GM19043 (cell line): Measurements from ENCODE around the gene HMCN2.
"Not testable (repeated sequence)": the region's sequence is repeated elsewhere in the genome, so short reads cannot be mapped to it uniquely, and the experiment has no call there.

ENCODE experiments used
- ATAC-seq: cut with Tn5 transposase; IDR thresholded peaks from one replicate; pipeline ENCODE4 v1.9.1; 2021; ENCODE audit warnings: low read depth; ENCODE audit not compliant: unreplicated experiment

HMCN2 gene

DNA sequence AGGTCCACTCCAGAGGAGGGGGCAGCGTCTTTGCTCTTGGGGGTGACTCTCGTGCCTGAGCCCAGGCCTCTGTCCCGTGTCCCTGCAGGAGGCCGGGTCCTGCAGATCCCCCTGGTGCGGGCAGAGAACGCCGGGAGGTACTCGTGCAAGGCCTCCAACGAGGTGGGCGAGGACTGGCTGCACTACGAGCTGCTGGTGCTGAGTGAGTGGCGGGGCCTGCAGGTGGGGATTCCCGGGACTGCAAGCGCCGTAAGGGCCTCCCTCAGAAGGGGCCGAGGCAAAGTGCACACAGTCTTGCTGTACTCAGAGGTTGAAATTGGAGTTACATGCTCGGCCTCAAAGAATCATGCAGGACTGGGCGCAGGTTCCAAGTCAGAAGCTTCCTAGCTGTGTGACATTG, 116.5 kb downstream of the HMCN2 start:
- no peak for ATAC-seq

DNA sequence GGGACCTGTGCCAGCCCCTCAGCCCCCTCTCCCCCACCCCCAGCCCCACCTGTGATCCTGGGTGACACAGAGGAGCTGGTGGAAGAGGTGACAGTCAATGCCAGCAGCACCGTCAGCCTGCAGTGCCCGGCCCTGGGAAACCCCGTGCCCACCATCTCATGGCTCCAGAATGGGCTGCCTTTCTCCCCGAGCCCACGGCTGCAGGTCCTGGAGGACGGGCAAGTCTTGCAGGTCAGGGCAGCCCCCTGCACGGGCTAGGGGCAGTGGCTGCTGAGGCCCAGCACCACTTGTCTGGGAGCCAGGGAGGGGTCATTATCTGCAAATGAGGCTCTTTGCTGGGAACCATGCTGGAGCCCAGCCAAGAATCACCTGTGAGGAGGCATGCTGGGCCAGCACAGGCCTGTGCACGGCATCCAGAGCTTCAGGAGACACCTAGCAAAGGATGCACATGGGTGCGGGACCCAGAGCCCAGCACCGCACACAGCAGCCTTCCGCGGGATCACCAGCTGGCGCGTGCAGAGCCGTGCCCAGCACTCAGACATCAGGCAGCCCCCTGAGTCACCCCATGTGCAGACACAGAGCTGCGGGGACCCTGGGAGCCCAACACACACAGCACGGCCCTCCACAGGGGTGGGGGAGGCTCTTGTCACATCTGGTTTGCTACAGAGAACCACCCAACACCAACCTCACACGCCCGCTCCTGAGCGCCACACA, 117.2 kb downstream of the HMCN2 start:
- no peak for ATAC-seq

DNA sequence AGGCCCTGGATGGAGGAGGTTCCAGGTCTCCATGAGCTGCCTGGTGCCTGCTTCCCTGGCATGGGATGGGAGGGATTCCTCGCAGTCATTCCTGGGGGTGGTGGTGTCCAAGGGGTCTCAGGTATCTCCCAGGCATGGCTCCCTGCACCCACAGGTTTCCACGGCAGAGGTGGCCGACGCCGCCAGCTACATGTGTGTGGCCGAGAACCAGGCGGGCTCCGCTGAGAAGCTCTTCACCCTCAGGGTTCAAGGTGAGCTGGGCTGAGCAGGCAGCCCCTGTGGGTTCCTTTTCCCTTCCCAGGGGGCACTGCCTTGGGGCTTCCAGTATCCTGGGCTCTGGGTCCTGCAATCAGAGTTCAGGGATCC, 117.8 kb downstream of the HMCN2 start:
- no peak for ATAC-seq

DNA sequence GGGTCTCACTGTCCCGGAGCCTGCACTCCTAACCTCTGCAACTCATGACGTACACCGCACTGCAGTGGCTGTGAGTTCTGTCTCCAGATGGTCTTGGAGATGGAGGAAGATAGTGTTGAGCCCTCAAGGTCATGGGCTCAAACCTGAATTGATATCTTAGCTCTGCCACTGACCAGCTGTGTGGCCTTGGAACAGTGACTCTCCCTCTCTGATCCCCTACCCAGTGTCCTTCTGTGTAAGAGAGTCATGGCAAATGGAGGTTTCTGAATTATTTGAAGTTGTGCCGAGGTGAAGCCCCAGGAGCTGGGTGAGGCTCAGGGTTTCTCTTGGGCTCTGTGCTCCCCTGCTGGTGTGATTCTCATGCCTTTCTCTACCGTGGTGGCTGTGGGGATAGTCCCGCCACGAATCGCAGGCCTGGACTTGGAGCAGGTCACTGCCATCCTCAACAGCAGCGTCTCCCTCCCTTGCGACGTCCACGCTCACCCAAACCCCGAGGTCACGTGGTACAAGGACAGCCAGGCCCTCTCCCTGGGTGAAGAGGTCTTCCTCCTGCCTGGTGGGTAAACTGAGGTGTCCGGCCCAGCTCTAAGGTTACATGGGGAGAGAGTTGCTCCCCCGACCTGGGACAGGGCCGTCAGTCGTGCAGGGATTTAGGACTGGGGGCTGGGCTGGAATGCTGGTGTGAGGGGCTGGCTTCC, 118.6 kb downstream of the HMCN2 start:
- no peak for ATAC-seq

DNA sequence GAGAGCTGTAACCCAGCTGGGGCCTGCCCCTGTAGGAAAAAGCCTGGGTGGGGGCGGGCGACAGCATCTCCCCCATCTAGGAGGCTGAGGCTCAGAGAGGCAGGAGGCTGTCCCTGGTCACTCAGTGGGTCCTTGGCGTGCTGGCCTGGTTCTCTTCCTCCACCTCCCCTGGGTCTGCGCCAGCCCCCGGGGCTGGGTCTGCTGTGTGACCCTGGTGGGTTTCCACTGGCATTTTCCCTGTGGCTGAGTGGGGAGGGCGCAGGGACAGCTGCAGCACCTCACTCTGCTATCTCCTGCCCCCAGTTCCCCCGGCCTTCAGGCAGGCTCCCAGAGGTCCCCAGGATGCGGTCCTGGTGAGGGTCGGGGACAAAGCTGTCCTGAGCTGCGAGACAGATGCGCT, 119.7 kb downstream of the HMCN2 start:
- ATAC-seq = no peak

DNA sequence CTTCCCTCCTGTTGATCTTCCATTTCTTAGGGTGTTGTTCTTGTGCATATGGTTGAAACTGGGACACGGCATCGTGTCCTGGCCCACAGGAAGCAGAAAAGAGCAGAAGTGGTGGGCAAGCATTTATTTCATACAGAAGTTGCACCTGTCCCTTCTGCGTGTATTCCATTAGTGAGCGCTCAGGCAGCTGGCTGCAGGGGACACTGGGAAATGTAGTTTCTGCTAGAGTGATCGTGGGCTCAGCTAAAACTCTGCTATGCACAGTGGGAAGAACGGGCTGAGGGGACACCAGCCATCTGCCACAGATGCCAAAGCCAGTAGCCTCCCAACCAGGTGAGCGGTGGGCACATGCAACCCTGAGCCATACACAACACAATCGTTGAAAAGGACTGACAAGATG, 121.8 kb downstream of the HMCN2 start:
- no peak for ATAC-seq

DNA sequence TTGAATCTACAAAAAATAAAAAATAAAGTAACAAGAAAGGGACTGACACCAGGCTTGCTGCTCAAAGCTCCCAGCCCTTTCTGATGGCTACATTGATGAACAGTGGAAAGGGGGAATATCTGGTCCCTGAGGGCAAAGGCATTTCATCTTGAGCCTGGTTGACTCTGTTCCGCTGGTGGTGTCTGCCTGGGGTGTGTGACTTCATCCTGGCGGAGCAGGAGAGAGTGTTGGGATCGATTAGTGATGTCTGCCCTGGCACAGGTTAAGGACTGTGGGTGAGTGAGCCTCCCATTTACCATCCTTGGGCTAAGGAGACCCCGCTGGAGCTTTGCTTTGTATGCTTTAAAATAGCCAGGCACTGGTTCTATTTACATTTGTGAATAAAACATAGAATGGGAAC, 122.3 kb downstream of the HMCN2 start:
- ATAC-seq = no peak

DNA sequence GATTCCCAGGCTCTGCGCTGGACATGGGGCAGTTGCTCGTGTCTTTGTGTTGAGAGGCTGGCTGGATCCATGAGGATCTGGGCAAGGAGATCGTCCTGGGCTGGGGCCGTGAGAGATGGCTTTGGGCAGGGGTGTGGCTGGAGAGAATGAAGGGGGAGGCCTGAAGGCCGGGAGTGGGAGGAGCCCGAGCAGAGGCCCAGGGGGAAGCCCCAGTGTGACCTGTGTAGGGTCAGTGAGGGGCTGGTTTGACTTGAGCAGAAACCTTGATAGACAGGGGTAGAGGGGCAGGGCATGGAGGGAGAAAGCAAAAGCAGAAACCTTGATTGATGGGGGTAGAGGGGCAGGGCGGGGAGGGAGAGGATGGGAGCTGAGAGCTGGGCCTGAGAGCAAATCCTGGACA, 124.8 kb downstream of the HMCN2 start:
- ATAC-seq = no peak

DNA sequence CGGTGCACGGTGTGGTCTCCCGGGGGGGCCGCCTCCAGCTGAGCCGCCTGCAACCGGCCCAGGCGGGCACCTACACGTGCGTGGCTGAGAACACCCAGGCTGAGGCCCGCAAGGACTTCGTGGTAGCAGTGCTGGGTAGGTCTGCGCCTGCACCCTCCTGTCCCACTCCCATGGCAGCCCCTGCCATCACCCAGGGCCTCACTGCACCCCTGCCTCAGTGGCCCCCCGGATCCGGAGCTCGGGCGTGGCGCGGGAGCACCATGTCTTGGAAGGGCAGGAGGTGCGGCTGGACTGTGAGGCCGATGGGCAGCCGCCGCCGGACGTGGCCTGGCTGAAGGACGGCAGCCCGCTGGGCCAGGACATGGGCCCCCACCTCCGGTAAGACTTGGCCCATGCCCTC, 125.4 kb downstream of the HMCN2 start:
- ATAC-seq = no peak

DNA sequence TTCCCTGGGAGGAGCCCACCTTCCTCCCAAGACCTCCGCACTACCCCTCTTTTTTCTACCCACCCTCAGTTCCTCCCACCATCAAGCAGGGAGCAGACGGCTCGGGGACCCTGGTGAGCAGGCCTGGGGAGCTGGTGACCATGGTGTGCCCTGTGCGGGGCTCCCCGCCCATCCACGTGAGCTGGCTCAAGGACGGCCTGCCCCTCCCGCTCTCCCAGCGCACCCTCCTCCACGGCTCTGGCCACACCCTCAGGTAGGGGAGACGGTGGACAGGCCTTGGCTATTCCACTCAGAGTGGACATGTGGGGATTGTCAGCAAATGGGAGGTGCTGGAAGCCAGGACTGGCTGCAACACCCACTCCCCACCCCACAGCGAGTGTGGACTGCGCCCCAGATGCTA, 126.3 kb downstream of the HMCN2 start:
- no peak for ATAC-seq

DNA sequence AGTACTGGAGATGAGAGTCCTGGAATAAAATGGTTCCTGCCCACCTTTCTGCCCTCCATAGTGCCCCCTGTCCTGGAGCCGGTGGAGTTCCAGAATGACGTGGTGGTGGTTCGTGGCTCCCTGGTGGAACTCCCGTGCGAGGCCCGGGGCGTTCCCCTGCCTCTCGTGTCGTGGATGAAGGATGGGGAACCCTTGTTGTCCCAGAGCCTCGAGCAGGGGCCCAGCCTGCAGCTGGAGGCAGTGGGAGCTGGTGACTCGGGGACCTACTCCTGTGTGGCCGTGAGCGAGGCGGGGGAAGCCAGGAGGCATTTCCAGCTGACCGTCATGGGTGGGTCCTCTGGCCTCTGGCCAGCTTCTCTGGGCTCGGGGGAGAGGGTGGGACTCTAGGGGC, 128.1 kb downstream of the HMCN2 start:
- ATAC-seq = no peak

DNA sequence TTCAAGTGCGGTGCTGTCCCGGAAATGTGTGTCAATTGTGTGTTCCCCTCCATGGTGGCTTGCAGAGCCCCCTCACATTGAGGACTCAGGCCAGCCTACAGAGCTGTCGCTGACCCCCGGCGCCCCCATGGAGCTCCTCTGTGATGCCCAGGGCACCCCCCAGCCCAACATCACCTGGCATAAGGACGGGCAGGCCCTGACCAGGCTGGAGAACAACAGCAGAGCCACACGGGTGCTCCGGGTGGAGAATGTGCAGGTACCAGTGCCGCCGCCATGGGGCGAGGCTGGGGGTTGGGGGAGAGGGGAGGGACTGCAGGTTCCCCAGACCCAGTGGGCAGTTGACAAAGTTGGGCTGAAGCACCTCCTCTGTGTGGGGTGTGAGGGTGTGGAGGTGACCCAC, 128.8 kb downstream of the HMCN2 start:
- no peak for ATAC-seq

DNA sequence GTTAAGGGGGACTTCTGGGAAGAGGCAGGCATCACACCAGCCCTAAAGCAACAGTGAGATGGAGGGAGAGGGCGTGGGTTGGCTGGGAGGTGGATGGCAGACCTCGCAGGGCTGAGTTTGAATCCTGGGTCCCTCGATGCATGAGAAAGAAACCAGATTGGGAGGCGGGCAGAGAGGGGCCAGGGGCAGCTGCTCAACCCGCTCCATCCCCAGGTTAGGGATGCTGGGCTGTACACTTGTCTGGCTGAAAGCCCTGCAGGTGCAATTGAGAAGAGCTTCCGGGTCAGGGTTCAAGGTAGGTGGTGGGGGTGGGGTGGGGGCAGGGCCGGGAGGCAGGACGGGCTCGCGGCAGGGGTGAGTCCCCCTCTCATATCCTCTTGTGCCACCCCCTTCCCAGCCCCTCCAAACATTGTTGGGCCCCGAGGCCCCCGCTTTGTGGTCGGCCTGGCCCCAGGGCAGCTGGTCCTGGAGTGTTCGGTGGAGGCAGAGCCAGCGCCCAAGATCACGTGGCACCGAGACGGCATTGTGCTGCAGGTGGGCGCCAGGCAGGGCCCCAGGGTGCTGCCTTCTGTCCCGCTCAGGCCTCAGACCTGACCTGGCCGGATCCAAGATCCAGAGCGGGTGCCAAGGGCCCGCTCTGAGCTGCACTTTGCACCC, 129.4 kb downstream of the HMCN2 start:
- ATAC-seq = no peak

DNA sequence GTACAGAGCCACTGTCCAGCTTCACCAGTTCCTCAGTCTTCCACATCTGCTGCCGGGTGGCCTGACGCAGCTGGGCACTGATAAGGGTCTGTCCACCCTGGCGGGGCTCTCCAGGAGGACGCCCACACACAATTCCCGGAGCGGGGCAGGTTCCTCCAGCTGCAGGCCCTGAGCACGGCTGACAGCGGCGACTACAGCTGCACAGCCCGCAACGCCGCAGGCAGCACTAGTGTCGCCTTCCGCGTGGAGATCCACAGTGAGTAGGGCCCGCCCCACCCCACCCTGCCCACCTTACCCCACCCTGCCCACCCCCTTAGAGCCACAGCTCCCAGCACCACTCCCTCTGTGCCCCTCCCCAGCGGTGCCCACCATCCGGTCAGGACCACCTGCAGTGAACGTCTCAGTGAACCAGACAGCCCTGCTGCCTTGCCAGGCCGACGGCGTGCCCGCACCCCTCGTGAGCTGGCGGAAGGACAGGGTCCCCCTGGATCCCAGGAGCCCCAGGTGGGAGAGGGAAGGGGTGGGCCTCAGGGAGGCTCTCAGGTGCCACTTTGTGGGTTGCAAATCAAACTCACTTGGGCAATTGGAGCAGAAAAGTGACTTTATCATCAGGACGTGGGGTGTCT, 130.4 kb downstream of the HMCN2 start:
- no peak for ATAC-seq

DNA sequence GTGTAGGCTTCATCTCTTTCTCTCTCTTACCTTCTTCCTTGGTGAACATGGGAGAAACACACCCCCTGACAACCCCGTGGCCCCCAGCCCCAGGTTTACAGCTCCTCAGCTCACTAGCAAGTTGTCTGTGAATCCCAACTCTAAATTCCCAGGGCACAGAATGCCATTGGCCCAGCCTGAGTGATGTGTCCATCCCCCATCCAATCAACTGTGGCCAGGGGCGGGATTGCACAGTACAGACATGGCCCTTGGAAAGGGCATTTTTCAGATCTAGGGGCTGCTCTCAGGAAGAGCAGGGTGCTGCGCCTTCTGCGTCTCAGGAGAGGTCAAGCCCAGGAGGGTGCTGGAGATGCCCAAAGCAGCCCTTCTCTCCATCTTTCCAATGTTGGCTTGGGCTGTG, 131.0 kb downstream of the HMCN2 start:
- ATAC-seq = no peak

DNA sequence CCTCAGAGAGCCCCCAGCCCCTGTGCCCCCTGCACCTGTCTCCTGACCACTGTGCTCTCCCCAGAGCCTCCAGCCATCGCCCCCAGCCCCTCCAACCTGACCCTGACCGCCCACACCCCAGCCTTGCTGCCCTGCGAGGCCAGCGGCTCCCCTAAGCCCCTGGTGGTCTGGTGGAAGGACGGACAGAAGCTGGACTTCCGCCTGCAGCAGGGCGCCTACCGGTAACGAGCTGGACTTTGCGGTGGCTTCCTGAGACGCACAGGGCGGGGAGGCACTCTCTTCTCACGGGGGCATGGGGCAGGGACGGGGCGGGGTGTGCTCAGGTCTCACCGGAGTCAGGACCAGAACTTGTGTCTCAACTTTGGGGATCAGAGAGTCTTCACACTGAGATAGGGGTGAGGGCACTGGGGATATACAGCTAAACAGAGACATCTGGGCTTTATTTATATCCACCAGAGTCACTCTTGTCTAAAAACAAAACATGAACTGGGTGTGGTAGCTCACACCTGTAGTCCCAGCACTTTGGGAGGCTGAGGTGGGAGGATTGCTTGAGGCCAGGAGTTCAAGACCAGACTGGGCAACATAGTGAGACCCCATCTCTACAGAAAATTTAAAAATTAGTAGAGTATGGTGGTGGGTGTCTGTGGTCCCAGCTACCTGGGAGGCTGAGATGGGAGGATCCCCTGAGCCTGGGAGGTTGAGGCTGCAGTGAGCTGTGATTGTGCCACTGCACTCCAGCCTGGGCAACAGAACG, 133.1 kb downstream of the HMCN2 start:
- no peak for ATAC-seq

DNA sequence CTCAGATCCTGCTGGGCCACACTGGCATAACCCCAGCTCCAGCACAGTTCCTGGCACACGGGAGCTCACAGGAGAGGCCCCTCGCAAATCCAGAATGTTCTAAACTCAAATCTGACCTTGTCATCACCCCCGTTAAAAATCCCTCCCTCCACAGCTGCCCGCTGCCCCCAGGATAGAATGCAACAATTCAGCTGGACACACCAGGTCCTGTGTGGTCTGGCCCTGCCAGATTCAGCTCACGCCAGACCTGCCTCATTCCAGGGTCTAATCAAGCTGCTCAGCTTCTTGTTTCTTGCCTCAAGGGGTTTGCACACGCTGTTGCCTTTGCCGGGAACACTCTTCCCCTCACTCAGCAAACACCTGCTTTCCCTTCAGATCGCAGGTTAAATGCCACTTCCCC, 134.2 kb downstream of the HMCN2 start:
- no peak for ATAC-seq

DNA sequence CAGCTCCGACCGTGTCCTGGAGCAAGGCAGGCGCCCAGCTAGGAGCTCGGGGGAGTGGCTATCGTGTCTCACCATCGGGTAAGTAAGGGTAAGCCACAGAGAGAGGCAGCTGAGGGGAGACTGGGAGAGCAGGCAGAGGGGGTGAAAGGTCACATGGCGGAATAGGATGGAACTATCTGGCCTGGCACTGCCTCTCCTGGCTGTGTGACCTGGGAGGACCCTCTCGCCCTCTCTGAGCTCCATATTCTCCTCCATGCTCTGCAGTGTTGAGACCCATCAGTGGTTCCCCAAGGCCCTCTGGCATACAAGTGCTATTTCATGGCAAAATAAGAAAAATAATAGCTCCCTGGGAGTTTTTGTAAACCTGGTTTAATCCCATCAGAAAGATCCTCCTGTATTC, 135.3 kb downstream of the HMCN2 start:
- ATAC-seq = no peak

DNA sequence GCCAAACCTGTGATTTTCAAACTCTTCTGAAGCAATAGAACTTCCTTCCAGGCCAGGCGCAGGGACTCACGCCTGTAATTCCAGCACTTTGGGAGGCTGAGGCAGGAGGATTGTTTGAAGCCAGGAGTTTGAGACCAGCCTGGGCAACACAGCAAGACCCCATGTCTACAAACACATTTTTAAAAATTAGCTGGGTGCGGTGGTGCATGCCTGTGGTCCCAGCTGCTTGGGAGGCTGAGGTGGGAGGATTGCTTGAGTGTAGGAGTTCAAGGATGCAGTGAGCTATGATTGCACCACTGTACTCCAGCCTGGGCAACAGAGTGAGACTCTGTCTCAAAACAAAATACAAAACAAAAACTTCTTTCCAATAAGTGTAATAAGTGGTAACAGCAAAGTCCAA, 136.2 kb downstream of the HMCN2 start:
- not testable (repeated sequence) for ATAC-seq

DNA sequence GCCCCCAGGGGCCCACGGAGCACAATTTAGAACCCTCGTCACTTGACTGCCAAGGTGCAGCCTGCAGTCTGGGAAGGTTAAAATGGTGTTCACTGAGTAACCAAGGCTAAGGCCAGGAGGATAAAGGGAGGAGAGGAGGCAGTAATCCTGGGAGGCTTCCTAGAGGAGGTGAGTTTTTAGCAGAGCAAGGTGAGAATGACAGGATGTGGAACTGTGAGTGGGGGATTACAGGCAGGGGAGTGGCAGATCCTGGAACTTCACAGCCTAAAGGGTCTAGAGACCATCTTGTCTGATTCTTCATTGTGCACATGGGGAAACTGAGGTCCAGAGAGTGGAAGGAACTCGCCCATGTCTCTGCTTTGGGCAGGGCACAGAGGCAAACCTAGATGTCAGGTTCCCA, 136.7 kb downstream of the HMCN2 start:
- ATAC-seq = no peak
